ENCODE data around the gene GSN. TPM values are rescaled to one million over a fixed set of nuclear protein-coding genes. Genes with fewer than 3 reads are reported as not detected.

The GSN gene
- total and polyA plus RNA-seq, 9 of the 15 experiments (the other 6 are each of a cell fraction or from before 2014, with no cell fraction given), result 0.39 to 16.6 (median 8.2) TPM

DNA sequence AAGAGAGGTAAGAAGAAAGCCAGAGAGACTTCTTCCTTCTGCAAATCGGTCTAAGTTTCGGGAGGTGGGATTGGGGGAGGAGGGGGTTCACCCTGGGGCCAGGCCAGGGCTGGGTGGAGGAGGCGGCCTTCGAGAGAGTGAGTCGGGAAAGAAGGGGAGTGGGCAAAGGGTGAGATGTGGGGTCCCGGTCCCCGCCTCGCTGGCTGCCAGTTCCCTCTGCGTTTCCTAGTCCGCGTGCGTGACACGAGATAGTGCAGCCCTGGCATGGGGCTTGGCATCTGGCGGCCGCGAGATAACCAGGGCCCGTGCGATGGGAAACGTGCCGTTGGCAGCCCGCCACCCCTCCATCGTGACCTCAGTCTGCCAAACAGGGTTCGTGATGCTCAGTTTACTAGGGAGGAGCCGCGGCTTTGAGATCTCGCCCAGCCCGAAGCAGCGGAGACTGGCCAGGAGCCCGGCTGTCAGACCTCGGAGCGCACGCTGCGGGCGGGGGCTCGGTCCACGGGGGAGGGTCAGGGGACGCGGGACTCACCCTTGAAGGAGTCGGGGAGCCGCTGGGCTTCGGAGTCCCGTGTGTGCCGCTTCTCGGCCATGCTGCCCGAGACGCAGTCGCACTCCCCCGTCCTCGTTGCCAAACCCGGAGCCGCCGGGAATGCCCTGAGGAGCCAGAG lies 101.8 kb downstream of the GSN start, which contains the start of gene STOM (continued):
- TF ChIP-seq, protein P1, sequence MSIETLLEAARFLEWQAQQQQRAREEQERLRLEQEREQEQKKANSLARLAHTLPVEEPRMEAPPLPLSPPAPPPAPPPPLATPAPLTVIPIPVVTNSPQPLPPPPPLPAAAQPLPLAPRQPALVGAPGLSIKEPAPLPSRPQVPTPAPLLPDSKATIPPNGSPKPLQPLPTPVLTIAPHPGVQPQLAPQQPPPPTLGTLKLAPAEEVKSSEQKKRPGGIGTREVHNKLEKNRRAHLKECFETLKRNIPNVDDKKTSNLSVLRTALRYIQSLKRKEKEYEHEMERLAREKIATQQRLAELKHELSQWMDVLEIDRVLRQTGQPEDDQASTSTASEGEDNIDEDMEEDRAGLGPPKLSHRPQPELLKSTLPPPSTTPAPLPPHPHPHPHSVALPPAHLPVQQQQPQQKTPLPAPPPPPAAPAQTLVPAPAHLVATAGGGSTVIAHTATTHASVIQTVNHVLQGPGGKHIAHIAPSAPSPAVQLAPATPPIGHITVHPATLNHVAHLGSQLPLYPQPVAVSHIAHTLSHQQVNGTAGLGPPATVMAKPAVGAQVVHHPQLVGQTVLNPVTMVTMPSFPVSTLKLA (conservative IDR thresholded peaks at IDR 0.05), result peak; percentile 74 to 86
- no peak for TF ChIP-seq HDAC6 (IDR thresholded peaks at IDR 0.05; ENCODE audit: low read depth, low read length)
- peak; percentile 65; the same call in 1 of the 2 replicates for TF ChIP-seq ZNF431 (CRISPR knock-in tag; IDR thresholded peaks at IDR 0.05)
- TF ChIP-seq EGR1 (conservative IDR thresholded peaks at IDR 0.05), result 0 out of 2 replicates have a peak, but pooled peaks have one; percentile 3
- TF ChIP-seq, protein P2, sequence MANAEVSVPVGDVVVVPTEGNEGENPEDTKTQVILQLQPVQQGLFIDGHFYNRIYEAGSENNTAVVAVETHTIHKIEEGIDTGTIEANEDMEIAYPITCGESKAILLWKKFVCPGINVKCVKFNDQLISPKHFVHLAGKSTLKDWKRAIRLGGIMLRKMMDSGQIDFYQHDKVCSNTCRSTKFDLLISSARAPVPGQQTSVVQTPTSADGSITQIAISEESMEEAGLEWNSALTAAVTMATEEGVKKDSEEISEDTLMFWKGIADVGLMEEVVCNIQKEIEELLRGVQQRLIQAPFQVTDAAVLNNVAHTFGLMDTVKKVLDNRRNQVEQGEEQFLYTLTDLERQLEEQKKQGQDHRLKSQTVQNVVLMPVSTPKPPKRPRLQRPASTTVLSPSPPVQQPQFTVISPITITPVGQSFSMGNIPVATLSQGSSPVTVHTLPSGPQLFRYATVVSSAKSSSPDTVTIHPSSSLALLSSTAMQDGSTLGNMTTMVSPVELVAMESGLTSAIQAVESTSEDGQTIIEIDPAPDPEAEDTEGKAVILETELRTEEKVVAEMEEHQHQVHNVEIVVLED (CRISPR knock-in tag; IDR thresholded peaks at IDR 0.05), result no peak
- no peak for TF ChIP-seq MEF2A (IDR thresholded peaks at IDR 0.05; ENCODE audit: control insufficient read depth, low read depth, low read length)
- no peak for TF ChIP-seq MTA1 (IDR thresholded peaks at IDR 0.05; ENCODE audit: borderline replicate concordance)
- peak; percentile 92 for TF ChIP-seq RBBP5 (IDR thresholded peaks at IDR 0.05; ENCODE audit: borderline replicate concordance, insufficient read depth, low read length, poor library complexity, severe bottlenecking)
- TF ChIP-seq GABPB1 (CRISPR knock-in tag; IDR thresholded peaks at IDR 0.05), result 0 out of 2 replicates have a peak, but pooled peaks have one; percentile 17
- 0 out of 2 replicates have a peak, but pooled peaks have one; percentile 2 for TF ChIP-seq ZNF316 (IDR thresholded peaks at IDR 0.05)

All from K562 (cell line).